Activated naive CD8-positive, alpha-beta T cell treated with anti-CD3 and anti-CD28 coated beads, Interleukin-2, amount 50 U/mL, for 16 hours (primary cell): ENCODE results near the gene ZNF101.

ENCODE experiments used
- DNase-seq: peaks from one replicate; pipeline ENCODE4 v3.0.0-alpha.2; 2020; ENCODE audit warnings: low read depth, low spot score

Gene ZNF101

GRCh38 chr19:19642506-19643157, 26.0 kb upstream of the ZNF101 start:
- no peak for DNase-seq

- DNase-seq, result peak; percentile 72
Measured at GRCh38 chr19:19643158-19644053, 25.2 kb upstream of the ZNF101 start, which contains the start of gene GMIP. Gene GMIP, minus strand, starts transcription at chr19:19643657. Its CDS starts 128 bp downstream, at chr19:19643529.

GRCh38 chr19:19644054-19644388, 24.6 kb upstream of the ZNF101 start:
- no peak for DNase-seq

- no peak for DNase-seq
Measured at GRCh38 chr19:19645233-19645870, 23.3 kb upstream of the ZNF101 start.

- DNase-seq, result no peak
Measured at GRCh38 chr19:19647037-19647835, 21.4 kb upstream of the ZNF101 start.

GRCh38 chr19:19649155-19649554, 19.5 kb upstream of the ZNF101 start:
- no peak for DNase-seq

GRCh38 chr19:19649580-19649995, 19.1 kb upstream of the ZNF101 start:
- DNase-seq, result no peak

GRCh38 chr19:19650331-19650730, 18.3 kb upstream of the ZNF101 start:
- no peak for DNase-seq

GRCh38 chr19:19651076-19651475, 17.6 kb upstream of the ZNF101 start:
- DNase-seq, result no peak

GRCh38 chr19:19652482-19653295, 15.9 kb upstream of the ZNF101 start:
- DNase-seq, result no peak

GRCh38 chr19:19653597-19654147, 15.0 kb upstream of the ZNF101 start:
- DNase-seq, result no peak

GRCh38 chr19:19654441-19654840, 14.2 kb upstream of the ZNF101 start:
- DNase-seq, result no peak

GRCh38 chr19:19655051-19655594, 13.5 kb upstream of the ZNF101 start:
- no peak for DNase-seq

GRCh38 chr19:19655641-19656343, 12.8 kb upstream of the ZNF101 start:
- no peak for DNase-seq

- no peak for DNase-seq
Measured at GRCh38 chr19:19656451-19657396, 11.9 kb upstream of the ZNF101 start.

GRCh38 chr19:19657397-19657783, 11.2 kb upstream of the ZNF101 start:
- no peak for DNase-seq

GRCh38 chr19:19659646-19660245, 8.9 kb upstream of the ZNF101 start:
- no peak for DNase-seq

- no peak for DNase-seq
Measured at GRCh38 chr19:19661141-19661674, 7.4 kb upstream of the ZNF101 start.
